ENCODE data around the gene DSE. TPM values are rescaled to one million over a fixed set of nuclear protein-coding genes. Genes with fewer than 3 reads are reported as not detected.
"Not testable (repeated sequence)": the region's sequence is repeated elsewhere in the genome, so short reads cannot be mapped to it uniquely, and the experiment has no call there.

The DSE gene
- total RNA-seq, 2 experiments from 2014 or later, result 8.3 to 8.6 TPM

- Mint-ChIP-seq H3K27me3 (no peaks in the 10 kb centered on the region), H3K36me3 (no peaks in the 10 kb centered on the region), H3K4me3 (no peak overlapping the region), H3K27ac (no peak overlapping the region), H3K4me1 (ENCODE audit: low read depth) (no peaks in the 10 kb centered on the region), H3K9me3 (peaks cover 9% of the 10 kb centered on the region)
- POLR2A ChIA-PET, result no interaction called here
- intact Hi-C loops (cut with micrococcal nuclease), result no loop called here
- CTCF ChIA-PET, result no interaction called here
- DNase-seq, result no peak
Observed at GRCh38 chr6:116335612-116336215, 35.0 kb upstream of the DSE start.

- Mint-ChIP-seq H3K4me1 (ENCODE audit: low read depth) (no peaks in the 10 kb centered on the region), H3K27me3 (no peaks in the 10 kb centered on the region), H3K9me3 (peaks cover 9% of the 10 kb centered on the region), H3K4me3 (no peak overlapping the region), H3K27ac (no peak overlapping the region), H3K36me3 (peaks cover 10% of the 10 kb centered on the region)
- intact Hi-C loops (cut with micrococcal nuclease), result no loop called here
- no peak for DNase-seq
- POLR2A ChIA-PET, result no interaction called here
- CTCF ChIA-PET, result interaction anchor here (0.9 kb wide), 1 partner anchor 51 kb away, joined by 3 read pairs; no protein-coding TSS in a partner anchor
Observed at GRCh38 chr6:116338943-116339342, 31.8 kb upstream of the DSE start.

- DNase-seq; H3K27ac Mint-ChIP-seq; CTCF ChIA-PET; POLR2A ChIA-PET; H3K4me1 Mint-ChIP-seq (ENCODE audit: low read depth); H3K4me3 Mint-ChIP-seq; H3K9me3 Mint-ChIP-seq; intact Hi-C loops (cut with micrococcal nuclease); H3K36me3 Mint-ChIP-seq; H3K27me3 Mint-ChIP-seq: not testable (repeated sequence)
Observed at GRCh38 chr6:116340625-116341024, 30.1 kb upstream of the DSE start.

- ChIA-PET POLR2A (interaction anchor here (1.2 kb wide), 1 partner anchor 44 kb away, joined by 4 read pairs; no protein-coding TSS in a partner anchor), CTCF (interaction anchor here (0.8 to 1.0 kb wide), 2 partner anchors 61 to 96 kb away, joined by 3 read pairs; no protein-coding TSS in a partner anchor)
- no peaks in the 10 kb centered on the region for H3K27me3 Mint-ChIP-seq
- H3K36me3 Mint-ChIP-seq, result no peaks in the 10 kb centered on the region
- no peaks in the 10 kb centered on the region for H3K4me1 Mint-ChIP-seq (ENCODE audit: low read depth)
- DNase-seq, result no peak
- no peak overlapping the region for H3K27ac Mint-ChIP-seq
- no peaks in the 10 kb centered on the region for H3K9me3 Mint-ChIP-seq
- H3K4me3 Mint-ChIP-seq, result no peak overlapping the region
- intact Hi-C loops (cut with micrococcal nuclease), result no loop called here
Observed at GRCh38 chr6:116349216-116349615, 21.5 kb upstream of the DSE start.

- H3K4me3 Mint-ChIP-seq, result no peak overlapping the region
- no peak for DNase-seq
- ChIA-PET POLR2A (no interaction called here), CTCF (no interaction called here)
- no peaks in the 10 kb centered on the region for H3K9me3 Mint-ChIP-seq
- H3K27me3 Mint-ChIP-seq, result no peaks in the 10 kb centered on the region
- no peak overlapping the region for H3K27ac Mint-ChIP-seq
- H3K36me3 Mint-ChIP-seq, result no peaks in the 10 kb centered on the region
- H3K4me1 Mint-ChIP-seq (ENCODE audit: low read depth), result no peaks in the 10 kb centered on the region
- intact Hi-C loops (cut with micrococcal nuclease), result no loop called here
Observed at GRCh38 chr6:116351101-116351500, 19.6 kb upstream of the DSE start.

- CTCF ChIA-PET, result no interaction called here
- POLR2A ChIA-PET, result no interaction called here
Observed at GRCh38 chr6:116352515-116353471, 18.0 kb upstream of the DSE start.

GRCh38 chr6:116354236-116354635 is 16.5 kb upstream of the DSE start:
- no peaks in the 10 kb centered on the region for H3K9me3 Mint-ChIP-seq
- H3K27me3 Mint-ChIP-seq, result no peaks in the 10 kb centered on the region
- intact Hi-C loops (cut with micrococcal nuclease), result no loop called here
- DNase-seq, result no peak
- ChIA-PET POLR2A (no interaction called here), CTCF (no interaction called here)
- no peak overlapping the region for H3K27ac Mint-ChIP-seq
- H3K4me3 Mint-ChIP-seq, result no peak overlapping the region
- H3K36me3 Mint-ChIP-seq, result no peaks in the 10 kb centered on the region
- no peaks in the 10 kb centered on the region for H3K4me1 Mint-ChIP-seq (ENCODE audit: low read depth)

More at GRCh38 chr6:116352515-116353471, 18.0 kb upstream of the DSE start:
- H3K4me1 Mint-ChIP-seq (ENCODE audit: low read depth), result no peaks in the 10 kb centered on the region
- no peaks in the 10 kb centered on the region for H3K9me3 Mint-ChIP-seq
- H3K36me3 Mint-ChIP-seq, result no peaks in the 10 kb centered on the region
- DNase-seq, result no peak
- intact Hi-C loops (cut with micrococcal nuclease), result no loop called here
- no peaks in the 10 kb centered on the region for H3K27me3 Mint-ChIP-seq
- no peak overlapping the region for H3K27ac Mint-ChIP-seq
- no peak overlapping the region for H3K4me3 Mint-ChIP-seq

- Mint-ChIP-seq H3K27me3 (no peaks in the 10 kb centered on the region), H3K36me3 (no peaks in the 10 kb centered on the region), H3K4me1 (ENCODE audit: low read depth) (no peaks in the 10 kb centered on the region), H3K9me3 (no peaks in the 10 kb centered on the region), H3K4me3 (no peak overlapping the region), H3K27ac (no peak overlapping the region)
- ChIA-PET POLR2A (interaction anchor here (1.1 kb wide), 1 partner anchor 49 kb away, joined by 3 read pairs; no protein-coding TSS in a partner anchor), CTCF (interaction anchor here (1.6 kb wide), 1 partner anchor 68 kb away, joined by 8 read pairs; no protein-coding TSS in a partner anchor)
- DNase-seq, result no peak
- intact Hi-C loops (cut with micrococcal nuclease), result no loop called here
Observed at GRCh38 chr6:116355796-116356195, 15.0 kb upstream of the DSE start.

- no peaks in the 10 kb centered on the region for H3K4me1 Mint-ChIP-seq (ENCODE audit: low read depth)
- POLR2A ChIA-PET, result no interaction called here
Observed at GRCh38 chr6:116359131-116359530, 11.6 kb upstream of the DSE start.

GRCh38 chr6:116359835-116360234 is 10.9 kb upstream of the DSE start:
- Mint-ChIP-seq H3K36me3 (no peaks in the 10 kb centered on the region), H3K4me1 (ENCODE audit: low read depth) (no peaks in the 10 kb centered on the region), H3K9me3 (no peaks in the 10 kb centered on the region), H3K27ac (no peak overlapping the region), H3K4me3 (no peak overlapping the region), H3K27me3 (no peaks in the 10 kb centered on the region)
- intact Hi-C loops (cut with micrococcal nuclease), result no loop called here
- CTCF ChIA-PET, result no interaction called here
- POLR2A ChIA-PET, result no interaction called here
- no peak for DNase-seq

More at GRCh38 chr6:116359131-116359530, 11.6 kb upstream of the DSE start:
- H3K27ac Mint-ChIP-seq, result no peak overlapping the region
- no peak for DNase-seq
- H3K36me3 Mint-ChIP-seq, result no peaks in the 10 kb centered on the region
- H3K27me3 Mint-ChIP-seq, result no peaks in the 10 kb centered on the region
- CTCF ChIA-PET, result no interaction called here
- intact Hi-C loops (cut with micrococcal nuclease), result no loop called here
- H3K4me3 Mint-ChIP-seq, result no peak overlapping the region
- no peaks in the 10 kb centered on the region for H3K9me3 Mint-ChIP-seq

- Mint-ChIP-seq H3K27ac (no peak overlapping the region), H3K9me3 (no peaks in the 10 kb centered on the region), H3K4me1 (ENCODE audit: low read depth) (no peaks in the 10 kb centered on the region), H3K27me3 (peaks cover 2% of the 10 kb centered on the region), H3K4me3 (no peak overlapping the region), H3K36me3 (no peaks in the 10 kb centered on the region)
- DNase-seq, result no peak
- ChIA-PET POLR2A (no interaction called here), CTCF (no interaction called here)
- intact Hi-C loops (cut with micrococcal nuclease), result no loop called here
Observed at GRCh38 chr6:116362276-116362675, 8.5 kb upstream of the DSE start.

GRCh38 chr6:116363759-116364158 is 7.0 kb upstream of the DSE start:
- intact Hi-C loops (cut with micrococcal nuclease), result no loop called here
- no peak for DNase-seq
- H3K4me3 Mint-ChIP-seq, result no peak overlapping the region
- H3K4me1 Mint-ChIP-seq (ENCODE audit: low read depth), result peaks cover 6% of the 10 kb centered on the region
- ChIA-PET POLR2A (no interaction called here), CTCF (no interaction called here)
- peaks cover 2% of the 10 kb centered on the region for H3K27me3 Mint-ChIP-seq
- no peak overlapping the region for H3K27ac Mint-ChIP-seq
- H3K9me3 Mint-ChIP-seq, result no peaks in the 10 kb centered on the region
- H3K36me3 Mint-ChIP-seq, result no peaks in the 10 kb centered on the region

Measured in activated CD4-positive, alpha-beta memory T cell treated with anti-CD3 and anti-CD28 coated beads for 36 hours (primary cell).